HG02870 (cell line): ENCODE data around the gene GNAL.

Experiments
- ATAC-seq: cut with Tn5 transposase; IDR thresholded peaks from one replicate; pipeline ENCODE4 v1.9.1; 2021; ENCODE audit warnings: mild to moderate bottlenecking, moderate library complexity; ENCODE audit not compliant: unreplicated experiment

GNAL gene

DNA sequence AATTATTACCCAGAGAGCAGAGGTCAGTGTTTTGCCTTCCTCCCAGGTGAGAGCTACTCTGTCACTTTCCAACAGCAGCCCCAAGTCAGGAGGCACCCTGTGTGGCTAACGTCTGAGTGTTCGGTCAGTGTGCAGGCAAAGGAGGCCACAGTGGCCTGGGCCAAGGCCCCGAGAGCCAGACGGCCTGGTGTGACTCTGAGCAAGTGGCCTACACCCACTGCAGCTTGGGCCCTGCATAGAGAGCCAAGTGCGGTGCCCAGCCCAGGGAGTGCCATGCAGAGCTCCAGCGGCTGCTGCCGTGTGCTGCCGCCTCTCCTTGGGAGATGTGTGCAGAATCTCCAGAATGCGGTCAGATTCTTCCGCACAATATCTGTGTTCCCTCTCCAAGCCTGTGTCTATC lies 70.4 kb downstream of the GNAL start:
- ATAC-seq: no peak

DNA sequence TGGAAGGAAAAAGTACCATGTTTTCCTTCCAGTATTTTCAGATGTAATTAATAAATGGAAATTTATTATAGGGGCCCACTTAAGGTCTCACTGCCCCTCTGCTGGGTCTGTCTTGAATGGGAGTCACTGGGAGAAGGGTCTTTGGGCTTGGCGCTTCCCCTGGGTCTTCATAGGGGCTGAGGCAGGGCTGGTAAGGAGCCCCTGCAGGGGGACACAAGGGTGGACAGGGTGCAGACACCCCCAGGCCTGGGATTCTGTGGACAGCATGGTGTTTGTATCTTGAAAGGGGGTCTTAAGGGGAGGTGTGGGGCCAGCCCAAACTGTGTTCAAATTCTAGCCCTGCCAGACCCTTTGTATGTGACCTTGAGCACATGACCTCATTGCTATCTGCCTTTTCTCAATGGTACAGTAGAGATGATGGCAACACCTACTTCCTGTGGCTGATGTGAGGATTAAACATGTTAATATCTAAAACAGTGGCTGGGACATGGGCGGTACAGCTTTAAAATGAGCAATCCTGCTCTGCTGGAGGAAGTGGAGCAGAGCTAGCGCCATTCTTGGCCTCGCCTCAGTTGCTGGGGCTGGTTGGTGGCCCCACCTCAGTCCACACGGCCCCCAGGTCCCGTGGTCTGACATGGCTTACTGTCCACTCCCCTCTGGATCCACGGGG lies 71.6 kb downstream of the GNAL start:
- ATAC-seq: no peak

DNA sequence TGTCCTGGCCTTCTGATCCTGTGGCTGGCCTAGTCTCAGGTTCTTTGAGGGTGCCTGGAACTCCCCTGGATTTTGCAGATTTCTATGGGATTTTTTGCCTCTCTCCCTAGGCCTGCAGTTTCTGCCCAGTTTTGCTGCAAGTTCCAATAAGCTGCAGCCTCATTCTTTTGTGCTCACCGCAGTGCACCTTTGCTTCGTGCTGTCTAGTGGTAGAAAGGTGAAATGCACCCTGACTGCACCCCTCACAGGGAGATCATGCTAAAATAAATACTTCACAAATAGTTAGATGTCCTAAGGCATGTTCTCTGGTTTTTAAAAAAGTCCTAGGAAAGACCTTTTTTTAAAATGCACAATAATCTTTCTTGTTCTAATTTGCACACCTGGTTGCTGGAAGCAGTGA lies 72.5 kb downstream of the GNAL start:
- no peak for ATAC-seq

DNA sequence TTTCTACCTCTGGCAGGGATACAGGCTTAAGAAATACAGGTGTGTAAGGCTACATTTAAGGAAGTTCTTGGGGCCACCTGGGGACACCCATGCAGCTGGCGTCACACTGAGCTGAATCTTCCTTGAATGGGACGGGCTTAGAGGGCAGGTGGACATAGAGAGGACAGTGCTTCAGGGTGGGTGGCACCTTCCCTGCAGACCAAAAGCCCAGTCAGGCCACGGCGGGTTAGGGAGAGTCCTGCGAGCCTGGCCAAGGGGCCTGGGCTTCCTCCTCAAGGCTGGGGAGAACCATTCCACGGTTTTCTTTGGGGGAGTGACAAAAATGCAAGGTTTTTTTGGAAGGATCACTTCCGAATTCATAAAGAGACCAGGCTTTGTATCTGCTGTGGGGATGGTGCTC lies 73.4 kb downstream of the GNAL start:
- no peak for ATAC-seq

DNA sequence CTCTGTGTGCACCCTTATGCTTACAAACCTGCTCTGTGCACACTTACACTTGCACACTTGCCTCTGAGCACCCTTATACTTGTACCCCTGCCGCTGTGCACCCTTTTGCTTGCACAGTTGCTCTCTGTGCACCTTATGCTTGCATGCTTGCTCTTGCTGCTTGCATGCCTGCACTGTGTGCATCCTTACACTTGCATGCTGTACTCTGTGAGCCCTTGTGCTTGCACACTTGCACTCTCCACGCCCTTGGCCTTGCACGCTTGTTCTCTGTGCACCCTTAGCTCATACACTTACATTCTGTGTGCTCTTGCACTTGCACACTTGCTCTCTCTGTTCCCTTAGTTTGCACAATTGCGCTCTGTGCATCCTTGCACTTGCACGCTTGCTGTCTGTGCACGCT lies 78.3 kb downstream of the GNAL start:
- no peak for ATAC-seq

DNA sequence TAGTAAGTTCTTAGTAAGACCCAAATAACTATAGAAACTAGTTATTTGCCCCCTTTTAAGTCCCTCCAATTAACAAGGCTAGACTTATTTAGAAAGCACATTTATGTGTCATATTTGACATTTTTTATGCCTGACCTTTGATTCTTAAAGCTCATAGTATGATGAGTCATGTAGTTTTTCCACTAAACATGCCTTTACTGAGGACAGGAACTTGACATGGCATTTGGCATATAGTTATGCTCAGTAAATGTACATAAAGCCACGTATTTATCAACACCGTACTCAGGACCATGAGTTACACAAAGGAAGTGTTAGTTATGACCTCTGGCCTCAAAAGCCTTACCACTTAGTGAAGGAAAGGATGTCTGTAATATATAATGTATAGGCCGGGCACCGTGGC lies 78.9 kb downstream of the GNAL start:
- ATAC-seq: no peak

DNA sequence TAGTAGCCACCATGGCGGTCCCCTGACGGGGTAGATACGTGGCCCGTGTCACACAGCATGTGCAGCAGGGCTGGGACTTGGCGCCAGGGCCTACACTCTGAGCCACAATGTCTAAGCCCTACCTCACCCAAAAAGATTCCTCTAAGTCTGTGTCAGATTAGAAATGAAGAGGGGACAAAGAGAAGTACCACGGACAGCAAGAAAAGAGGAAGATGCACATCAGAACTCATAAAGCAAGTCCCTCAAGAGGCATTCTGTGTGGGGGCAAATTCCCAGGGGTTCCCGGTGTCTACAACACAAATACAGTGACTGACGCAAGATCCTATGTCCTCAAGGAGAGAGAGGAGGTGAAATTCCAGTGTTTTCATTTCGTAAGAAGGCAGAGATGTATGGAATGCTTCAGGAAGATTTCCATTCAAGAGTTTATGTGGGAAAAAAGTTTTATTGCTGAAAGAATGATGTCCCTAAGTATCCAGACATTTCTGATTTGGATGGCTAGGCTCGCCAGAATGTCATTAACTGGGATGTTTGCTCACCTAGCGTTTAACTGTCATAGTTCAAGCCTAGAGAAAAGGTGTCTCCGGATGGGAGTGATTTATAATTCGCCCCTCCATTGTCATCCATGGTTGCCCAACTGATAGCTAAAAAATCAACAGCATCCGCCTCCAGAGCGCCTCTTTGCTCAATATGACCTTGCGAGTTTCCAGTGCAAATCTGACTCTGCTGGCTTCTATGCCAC lies 86.5 kb downstream of the GNAL start:
- ATAC-seq: no peak

DNA sequence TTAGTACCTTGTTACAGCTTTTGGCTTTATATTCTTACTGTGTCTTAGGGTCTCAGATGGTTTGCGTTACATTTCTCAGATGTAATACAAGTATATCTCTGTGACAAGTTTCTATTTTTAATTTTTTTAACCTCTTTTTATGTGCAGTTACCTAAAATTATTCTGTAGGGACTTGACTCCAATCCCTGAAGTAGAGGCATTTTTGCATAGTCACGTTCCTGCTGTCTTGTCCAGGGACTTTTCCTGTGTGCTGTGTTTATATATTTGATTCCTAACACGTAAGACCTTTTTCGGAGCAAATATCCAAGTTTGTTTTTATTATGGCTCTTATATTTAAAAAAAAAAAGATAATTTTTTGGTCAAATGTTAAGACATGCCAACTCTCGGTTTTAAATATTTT lies 91.0 kb downstream of the GNAL start:
- ATAC-seq: no peak

DNA sequence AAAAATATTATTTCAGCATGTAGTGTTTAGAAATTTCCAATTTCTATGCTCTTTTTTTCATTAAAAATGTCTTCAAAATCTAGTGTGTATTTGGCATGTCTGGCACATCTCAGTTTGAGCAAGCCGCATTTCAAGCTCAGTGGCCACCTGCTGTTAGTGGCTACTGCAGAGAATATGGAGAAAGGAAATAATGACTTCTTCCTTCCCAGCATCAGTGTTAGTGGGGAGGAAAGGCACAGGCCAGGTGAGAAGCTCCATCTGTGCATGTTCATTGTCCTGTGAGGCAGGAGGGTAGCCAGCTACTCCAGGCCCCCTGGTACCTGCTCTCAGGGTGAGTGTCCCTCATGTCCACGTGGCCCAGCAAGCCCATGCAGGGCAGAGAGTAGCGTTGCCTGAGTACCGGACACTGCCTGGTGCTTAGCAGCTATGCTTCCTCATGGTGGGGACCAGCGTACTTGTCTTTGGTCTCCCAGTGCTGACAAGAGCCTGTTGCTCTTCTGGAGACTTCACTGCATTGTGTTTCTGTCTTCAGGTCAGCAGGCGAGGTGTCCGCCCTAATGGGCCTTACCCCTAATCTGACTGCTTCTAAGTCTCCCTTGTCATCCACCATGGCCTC lies 94.8 kb downstream of the GNAL start:
- ATAC-seq: no peak

DNA sequence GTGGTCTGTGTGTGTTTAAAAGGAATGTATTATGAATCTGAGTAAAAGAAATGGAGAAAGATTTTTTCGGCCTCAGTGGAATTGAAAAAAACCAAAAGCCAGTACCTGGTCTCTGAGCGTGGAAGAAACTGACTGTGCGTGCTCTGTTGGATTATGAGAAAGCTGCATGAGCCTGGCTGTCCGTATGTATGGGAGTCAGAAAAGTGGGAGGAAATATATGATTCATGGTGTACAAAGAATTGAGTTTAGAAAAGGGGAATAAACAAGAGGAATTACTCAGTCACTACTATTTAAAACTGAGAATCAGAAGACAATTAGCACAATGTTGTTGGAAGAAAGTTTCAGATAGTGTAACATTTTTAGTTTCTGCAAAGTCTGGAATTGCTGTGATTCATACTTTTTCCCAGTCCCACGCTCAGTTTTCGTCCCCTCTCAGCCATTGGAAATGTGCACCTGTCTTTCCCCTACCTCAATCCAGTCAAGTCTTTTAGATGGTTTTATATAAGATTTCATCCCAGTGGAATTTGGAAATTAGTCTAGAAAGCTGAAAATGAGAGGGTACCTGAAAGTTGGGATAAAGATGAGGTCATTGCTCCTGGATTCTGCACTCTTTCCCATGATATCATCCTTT lies 95.7 kb downstream of the GNAL start:
- ATAC-seq: no peak

DNA sequence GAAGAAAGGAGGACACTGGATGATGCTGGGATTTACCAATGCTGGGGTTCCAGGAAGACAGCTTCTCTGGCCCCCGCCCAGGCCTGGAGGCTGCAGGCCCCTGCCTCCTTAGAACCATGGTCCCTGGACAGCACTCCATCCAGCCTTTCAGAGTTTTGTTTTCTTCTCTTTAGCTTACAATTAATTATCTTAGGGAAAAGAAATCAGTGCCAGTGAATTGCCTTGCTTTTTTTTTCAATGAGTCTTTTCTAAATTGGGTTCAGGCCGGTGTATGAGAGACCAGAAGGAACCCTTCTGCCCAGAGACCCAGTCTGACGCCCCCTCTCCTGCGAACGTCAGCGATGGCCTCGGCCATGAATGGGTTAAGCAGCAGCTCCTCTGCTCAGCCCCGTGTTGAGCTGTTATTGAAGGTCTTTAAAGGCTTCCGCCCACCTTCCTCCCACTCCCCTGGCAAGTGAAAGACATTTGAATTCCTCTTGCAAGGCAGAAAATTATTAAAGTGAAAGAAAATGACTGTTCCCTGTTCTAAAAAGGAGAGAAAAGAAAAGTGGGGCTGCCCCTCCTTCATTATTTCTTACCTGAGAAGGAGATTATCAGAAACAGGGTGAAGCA lies 96.5 kb downstream of the GNAL start:
- ATAC-seq: no peak

DNA sequence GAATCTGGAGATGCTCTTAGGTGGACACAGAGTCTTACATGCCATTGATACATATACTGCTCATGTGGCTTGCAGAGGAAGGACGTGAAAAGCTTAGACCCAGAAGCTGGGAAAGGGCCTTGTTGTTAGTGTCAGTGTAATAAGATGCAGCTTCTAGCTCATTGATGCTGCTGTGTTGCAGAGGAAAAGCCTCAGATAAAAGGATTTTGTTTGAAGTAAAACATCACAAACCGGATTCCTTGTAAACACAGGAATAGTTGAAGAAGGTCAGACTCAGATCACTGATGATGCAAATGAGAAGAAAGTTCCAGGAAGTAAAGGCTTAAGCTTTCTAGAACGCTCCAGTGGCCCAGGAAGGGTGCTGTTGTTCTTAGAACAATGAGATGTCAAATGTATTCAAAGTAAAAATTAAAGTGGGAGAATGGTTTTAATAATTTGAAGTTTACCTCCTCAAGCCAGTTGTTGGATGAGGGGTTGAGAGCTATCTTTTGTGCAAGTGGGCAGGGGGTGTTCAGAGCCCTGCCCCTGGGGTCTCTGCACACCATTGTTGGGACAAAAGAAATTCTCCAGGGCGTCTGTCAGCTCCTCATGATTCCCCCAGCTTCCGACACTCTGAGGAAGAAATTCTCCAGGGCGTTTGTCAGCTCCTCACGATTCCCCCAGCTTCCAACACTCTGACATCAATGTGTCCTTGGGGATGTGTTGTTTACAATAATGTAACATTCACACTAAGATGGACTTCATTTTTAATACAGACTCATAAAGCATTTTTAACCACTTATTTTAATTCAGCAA lies 100.8 kb downstream of the GNAL start:
- no peak for ATAC-seq

DNA sequence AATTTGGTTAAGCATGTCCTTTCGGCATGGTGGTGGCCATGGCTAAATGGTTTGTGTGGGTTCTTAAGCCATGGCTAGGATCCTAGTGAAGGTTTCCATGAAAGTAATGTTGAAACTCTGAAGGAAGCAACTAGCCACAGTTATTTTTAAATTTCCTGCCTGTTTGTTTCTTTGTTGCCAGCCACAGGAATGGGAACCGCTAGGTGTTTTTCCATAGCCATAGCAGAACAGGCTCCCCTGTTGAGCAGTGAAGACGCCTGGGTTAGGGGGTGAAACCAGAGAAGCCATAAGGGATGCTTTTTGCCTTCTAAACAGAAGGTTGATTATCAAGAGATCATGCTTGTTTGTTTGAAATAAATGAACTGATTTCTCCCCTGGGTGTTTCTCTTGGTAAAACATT lies 102.1 kb downstream of the GNAL start:
- ATAC-seq: no peak

DNA sequence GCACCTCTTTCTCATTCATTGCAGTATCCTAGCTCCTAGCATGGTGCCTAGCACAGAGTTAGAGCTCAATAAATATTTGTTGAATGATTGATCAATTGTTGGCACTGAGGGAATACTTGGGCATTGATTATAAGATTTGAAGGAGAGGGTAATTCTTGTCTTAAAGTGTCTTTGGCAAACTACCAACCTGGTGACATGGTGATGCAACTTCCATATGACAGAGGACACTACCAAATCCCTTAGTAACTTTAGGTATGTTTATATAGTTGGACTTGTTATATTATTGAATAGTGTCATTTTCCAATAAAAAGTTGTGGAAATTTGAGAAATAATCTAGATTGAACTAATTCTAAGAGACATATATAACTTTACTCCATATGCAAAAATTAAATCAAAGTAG lies 103.6 kb downstream of the GNAL start:
- ATAC-seq: no peak

DNA sequence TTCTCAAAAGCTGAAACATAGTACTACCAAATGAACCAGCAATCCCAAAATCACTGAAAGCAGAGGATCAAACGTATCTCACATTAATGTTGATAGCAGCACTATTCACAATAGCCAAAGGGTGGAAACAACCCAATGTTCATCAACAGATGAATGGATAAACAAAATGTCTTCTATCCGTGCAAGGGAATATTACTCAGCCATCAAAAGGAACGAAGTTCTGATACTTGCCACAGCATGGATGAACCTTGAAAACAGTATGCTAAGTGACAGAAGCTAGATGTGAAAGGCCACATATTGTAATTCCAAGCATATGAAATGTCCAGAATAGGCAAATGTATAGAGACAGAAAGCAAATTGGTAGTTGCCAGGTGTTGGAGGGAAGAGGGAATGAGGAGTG lies 105.1 kb downstream of the GNAL start:
- ATAC-seq: no peak

DNA sequence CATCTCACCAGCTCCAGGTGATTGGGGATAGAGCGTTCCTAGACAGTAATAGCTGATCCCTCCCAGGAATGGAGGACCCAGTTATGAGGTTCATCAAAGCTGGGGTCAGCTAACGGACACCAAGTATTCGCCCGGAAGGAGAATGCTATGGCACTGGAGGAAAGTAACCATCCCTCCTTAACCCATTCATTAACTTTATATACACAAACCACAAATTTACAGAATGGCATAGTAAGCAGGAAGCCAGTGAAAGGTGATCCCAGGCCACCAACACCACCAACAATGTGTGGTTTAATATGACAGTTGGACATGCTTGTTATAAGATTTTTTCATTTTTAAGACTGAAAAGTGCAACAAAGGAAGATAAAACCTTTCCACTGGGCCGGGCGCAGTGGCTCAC lies 106.9 kb downstream of the GNAL start:
- no peak for ATAC-seq

DNA sequence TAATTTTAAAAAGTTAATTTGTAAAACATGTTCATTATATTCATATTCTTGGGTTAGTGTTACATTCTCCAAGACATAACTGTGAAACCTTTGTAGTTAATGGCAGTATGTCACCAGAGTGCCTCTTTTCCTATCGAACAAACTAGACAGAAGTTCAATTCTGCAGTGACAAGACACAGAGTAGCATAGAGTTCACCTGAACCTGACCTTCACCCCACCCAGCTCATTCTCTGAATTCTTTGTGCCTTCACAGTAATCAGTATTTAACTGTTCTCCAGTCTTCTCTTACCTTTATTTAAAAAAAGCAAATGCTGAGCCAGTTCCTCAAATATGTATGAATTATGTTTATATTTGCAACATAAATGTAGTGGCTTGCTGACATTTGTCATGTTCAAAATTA lies 109.2 kb downstream of the GNAL start:
- no peak for ATAC-seq

DNA sequence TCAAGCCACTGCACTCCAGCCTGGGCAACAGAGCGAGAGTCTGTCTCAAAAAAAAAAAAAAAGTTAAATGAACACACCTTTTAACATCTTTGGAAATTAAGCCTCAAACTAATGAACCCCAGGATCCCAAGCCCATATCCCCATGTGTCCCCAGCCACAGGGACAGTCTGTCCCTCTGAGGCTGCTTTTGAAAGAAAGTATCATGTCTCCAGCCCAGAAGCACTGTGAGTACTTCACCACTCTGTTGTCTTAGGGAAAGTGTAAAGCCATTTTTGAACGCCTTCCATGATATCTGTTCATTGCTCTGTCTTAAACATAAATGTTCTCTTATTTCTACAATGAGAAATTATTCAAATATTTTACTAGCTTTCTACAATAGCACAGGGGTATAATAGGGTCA lies 110.0 kb downstream of the GNAL start:
- ATAC-seq: no peak

DNA sequence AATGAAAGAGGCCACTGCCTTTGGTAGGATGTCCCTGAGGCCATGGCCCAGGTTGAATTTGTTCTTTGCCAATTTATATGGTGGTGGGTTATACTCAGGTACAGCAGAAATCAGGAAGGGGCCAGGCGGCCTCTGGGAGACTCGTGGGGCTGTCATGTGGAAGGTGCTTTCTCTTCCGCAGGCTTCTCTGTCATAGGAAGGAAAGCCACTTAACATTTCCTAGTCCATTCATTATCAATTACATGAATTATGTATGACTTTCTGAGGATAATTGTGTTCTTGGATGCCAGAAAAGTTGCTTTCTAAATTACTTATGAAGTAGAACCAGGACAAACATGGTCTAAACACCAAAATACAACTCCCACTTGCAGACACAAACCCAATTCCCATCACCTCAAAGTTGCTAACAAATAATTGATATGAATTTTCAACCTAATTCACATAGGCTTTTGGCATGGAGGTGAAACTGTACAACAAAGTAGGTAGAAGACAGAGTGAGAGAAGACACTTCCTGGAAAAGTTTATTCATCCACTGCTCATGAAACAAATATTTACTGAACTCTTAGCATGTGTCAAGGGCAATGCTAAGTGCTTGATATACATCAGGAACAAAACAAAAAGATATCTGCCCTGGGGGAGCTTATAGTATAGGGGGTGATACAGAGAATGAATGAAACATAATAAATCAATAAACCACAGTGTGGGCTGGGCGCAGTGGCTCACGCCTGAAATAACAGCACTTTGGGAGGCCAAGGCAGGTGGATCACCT lies 111.7 kb downstream of the GNAL start:
- ATAC-seq: no peak

DNA sequence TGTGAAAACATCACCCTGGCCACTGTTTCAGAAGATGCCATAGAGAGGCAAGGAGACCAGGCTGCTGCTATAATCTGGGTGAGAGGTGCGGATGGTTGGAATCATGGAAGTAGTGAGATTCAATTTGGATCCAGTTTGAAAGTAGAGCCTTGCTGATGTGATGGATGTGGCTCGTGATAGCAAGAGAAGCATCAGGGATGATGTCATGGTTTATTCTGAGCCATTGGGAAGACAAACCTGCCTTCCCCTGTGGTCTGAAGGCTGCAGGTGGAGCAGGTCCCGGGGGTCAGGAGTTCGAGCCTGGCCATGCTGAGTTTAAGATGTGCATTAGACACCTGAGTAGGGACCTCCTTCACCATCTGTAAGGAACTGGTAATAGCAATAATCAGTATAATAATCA lies 112.5 kb downstream of the GNAL start:
- ATAC-seq: no peak
